Activated CD4-positive, alpha-beta memory T cell treated with anti-CD3 and anti-CD28 coated beads for 36 hours (primary cell): ENCODE results near the gene FADS2. TPM values are rescaled to one million over a fixed set of nuclear protein-coding genes. Genes with fewer than 3 reads are reported as not detected.

ENCODE experiments used
- CTCF ChIA-PET: fragments of 350-600 bp; sonication (Branson Sonifier 250); formaldehyde crosslinking; loops from one replicate; lab custom pipeline; 2021; ENCODE audit warnings: antibody characterized with exemption, inconsistent platforms; lab: Charles Lee
- POLR2A ChIA-PET: fragments of 350-600 bp; sonication (Branson Sonifier 250); formaldehyde crosslinking; loops from one replicate; lab custom pipeline; 2021; ENCODE audit warnings: antibody characterized with exemption; lab: Charles Lee
- DNase-seq: peaks from one replicate; pipeline ENCODE4 v3.0.0-alpha.2; 2020
- H3K27ac Mint-ChIP-seq: one replicate; pipeline ENCODE4 v1.8.0; 2021; ENCODE audit warnings: mixed read lengths
- H3K27me3 Mint-ChIP-seq: one replicate; pipeline ENCODE4 v1.8.0; 2021; ENCODE audit warnings: mixed read lengths
- H3K36me3 Mint-ChIP-seq: one replicate; pipeline ENCODE4 v1.8.0; 2021; ENCODE audit warnings: mixed read lengths
- H3K4me1 Mint-ChIP-seq: one replicate; pipeline ENCODE4 v1.8.0; 2021; ENCODE audit warnings: low read depth, mixed read lengths
- H3K4me3 Mint-ChIP-seq: one replicate; pipeline ENCODE4 v1.8.0; 2021; ENCODE audit warnings: mild to moderate bottlenecking, mixed read lengths
- H3K9me3 Mint-ChIP-seq: one replicate; pipeline ENCODE4 v1.8.0; 2021; ENCODE audit warnings: mixed read lengths
- intact Hi-C: fragments of 100-400 bp; cut with micrococcal nuclease; formaldehyde crosslinking; loops from one replicate; pipeline ENCODE4 v1.15.1; 2023
- total RNA-seq, 2 experiments: library from RNA; stranded (reverse); gene quantifications; one replicate each; pipeline ENCODE4 v1.2.3, GENCODE V29; 2021

FADS2 gene
- total RNA-seq, 2 experiments from 2014 or later: 58.2 to 60.8 TPM

- Mint-ChIP-seq H3K9me3 (no peaks in the 10 kb centered on the region), H3K36me3 (no peaks in the 10 kb centered on the region), H3K27ac (no peak overlapping the region), H3K27me3 (no peaks in the 10 kb centered on the region), H3K4me1 (no peaks in the 10 kb centered on the region), H3K4me3 (no peak overlapping the region)
- no peak for DNase-seq
- intact Hi-C loops: no loop called here
- POLR2A ChIA-PET: no interaction called here
- CTCF ChIA-PET: interaction anchor here (0.5 to 15.1 kb wide), 2 partner anchors 101 to 177 kb away, joined by 3 to 417 read pairs; no protein-coding TSS in a partner anchor
Measured at GRCh38 chr11:61905801-61906521, 77.9 kb downstream of the FADS2 start.

- no peak overlapping the region for H3K4me3 Mint-ChIP-seq
- no peaks in the 10 kb centered on the region for H3K27me3 Mint-ChIP-seq
- ChIA-PET POLR2A (no interaction called here), CTCF (interaction anchor here (2.6 to 15.1 kb wide), 3 partner anchors 8 to 177 kb away, joined by 15 to 417 read pairs (median 35); no protein-coding TSS in a partner anchor)
- no peaks in the 10 kb centered on the region for H3K4me1 Mint-ChIP-seq
- no peaks in the 10 kb centered on the region for H3K9me3 Mint-ChIP-seq
- DNase-seq: no peak
- no peak overlapping the region for H3K27ac Mint-ChIP-seq
- no peaks in the 10 kb centered on the region for H3K36me3 Mint-ChIP-seq
- intact Hi-C loops: no loop called here
Measured at GRCh38 chr11:61906522-61906909, 78.4 kb downstream of the FADS2 start.

GRCh38 chr11:61907282-61907681 is 79.2 kb downstream of the FADS2 start:
- no peak overlapping the region for H3K4me3 Mint-ChIP-seq

GRCh38 chr11:61907871-61908729 is 80.0 kb downstream of the FADS2 start:
- ChIA-PET CTCF (interaction anchor here (1.1 to 4.4 kb wide), 4 partner anchors 10 to 200 kb away, joined by 4 to 35 read pairs (median 12); no protein-coding TSS in a partner anchor), POLR2A (no interaction called here)
- no peaks in the 10 kb centered on the region for H3K4me1 Mint-ChIP-seq
- H3K9me3 Mint-ChIP-seq: no peaks in the 10 kb centered on the region
- H3K36me3 Mint-ChIP-seq: no peaks in the 10 kb centered on the region
- intact Hi-C loops: no loop called here
- H3K27me3 Mint-ChIP-seq: no peaks in the 10 kb centered on the region
- no peak overlapping the region for H3K4me3 Mint-ChIP-seq
- DNase-seq: no peak
- H3K27ac Mint-ChIP-seq: no peak overlapping the region

More at GRCh38 chr11:61907282-61907681, 79.2 kb downstream of the FADS2 start:
- no peak for DNase-seq
- POLR2A ChIA-PET: no interaction called here
- intact Hi-C loops: no loop called here
- Mint-ChIP-seq H3K9me3 (no peaks in the 10 kb centered on the region), H3K36me3 (no peaks in the 10 kb centered on the region), H3K27ac (no peak overlapping the region), H3K4me1 (no peaks in the 10 kb centered on the region), H3K27me3 (no peaks in the 10 kb centered on the region)
- CTCF ChIA-PET: interaction anchor here (1.1 to 4.4 kb wide), 3 partner anchors 9 to 174 kb away, joined by 4 to 35 read pairs (median 15); no protein-coding TSS in a partner anchor

- no peak overlapping the region for H3K4me3 Mint-ChIP-seq
Measured at GRCh38 chr11:61908730-61909316, 80.7 kb downstream of the FADS2 start.

GRCh38 chr11:61910187-61911127 is 82.4 kb downstream of the FADS2 start:
- peaks cover 10% of the 10 kb centered on the region for H3K27me3 Mint-ChIP-seq
- DNase-seq: no peak
- intact Hi-C loops: no loop called here
- ChIA-PET CTCF (interaction anchor here (0.6 to 4.4 kb wide), 3 partner anchors 12 to 197 kb away, joined by 3 to 35 read pairs (median 4); no protein-coding TSS in a partner anchor), POLR2A (no interaction called here)
- no peak overlapping the region for H3K4me3 Mint-ChIP-seq
- no peak overlapping the region for H3K27ac Mint-ChIP-seq
- H3K4me1 Mint-ChIP-seq: no peaks in the 10 kb centered on the region
- H3K9me3 Mint-ChIP-seq: no peaks in the 10 kb centered on the region
- no peaks in the 10 kb centered on the region for H3K36me3 Mint-ChIP-seq

More at GRCh38 chr11:61908730-61909316, 80.7 kb downstream of the FADS2 start:
- H3K27ac Mint-ChIP-seq: no peak overlapping the region
- H3K9me3 Mint-ChIP-seq: no peaks in the 10 kb centered on the region
- no peaks in the 10 kb centered on the region for H3K36me3 Mint-ChIP-seq
- no peaks in the 10 kb centered on the region for H3K4me1 Mint-ChIP-seq
- H3K27me3 Mint-ChIP-seq: peaks cover 3% of the 10 kb centered on the region
- intact Hi-C loops: no loop called here
- DNase-seq: no peak
- POLR2A ChIA-PET: no interaction called here
- CTCF ChIA-PET: interaction anchor here (1.8 to 4.4 kb wide), 3 partner anchors 11 to 199 kb away, joined by 8 to 35 read pairs (median 15); no protein-coding TSS in a partner anchor

GRCh38 chr11:61911128-61911700 is 83.1 kb downstream of the FADS2 start:
- peaks cover 13% of the 10 kb centered on the region for H3K27me3 Mint-ChIP-seq
- intact Hi-C loops: no loop called here
- H3K9me3 Mint-ChIP-seq: no peaks in the 10 kb centered on the region
- H3K4me3 Mint-ChIP-seq: no peak overlapping the region
- ChIA-PET POLR2A (no interaction called here), CTCF (interaction anchor here (4.4 kb wide), 1 partner anchor 13 kb away, joined by 35 read pairs; no protein-coding TSS in a partner anchor)
- H3K36me3 Mint-ChIP-seq: no peaks in the 10 kb centered on the region
- no peak for DNase-seq
- no peak overlapping the region for H3K27ac Mint-ChIP-seq
- no peaks in the 10 kb centered on the region for H3K4me1 Mint-ChIP-seq

- ChIA-PET CTCF (interaction anchor here (1.4 kb wide), 2 partner anchors 13 to 35 kb away, joined by 6 to 7 read pairs; no protein-coding TSS in a partner anchor), POLR2A (no interaction called here)
- Mint-ChIP-seq H3K4me3 (no peak overlapping the region), H3K9me3 (no peaks in the 10 kb centered on the region), H3K4me1 (no peaks in the 10 kb centered on the region), H3K27me3 (peaks cover 17% of the 10 kb centered on the region), H3K36me3 (no peaks in the 10 kb centered on the region), H3K27ac (no peak overlapping the region)
- intact Hi-C loops: no loop called here
- no peak for DNase-seq
Measured at GRCh38 chr11:61911701-61912529, 83.8 kb downstream of the FADS2 start.

- H3K4me1 Mint-ChIP-seq: no peaks in the 10 kb centered on the region
- DNase-seq: no peak
- H3K27me3 Mint-ChIP-seq: peaks cover 17% of the 10 kb centered on the region
- POLR2A ChIA-PET: no interaction called here
- no peak overlapping the region for H3K4me3 Mint-ChIP-seq
- no peak overlapping the region for H3K27ac Mint-ChIP-seq
- CTCF ChIA-PET: interaction anchor here (1.4 kb wide), 2 partner anchors 13 to 34 kb away, joined by 6 to 7 read pairs; no protein-coding TSS in a partner anchor
- H3K9me3 Mint-ChIP-seq: no peaks in the 10 kb centered on the region
- no peaks in the 10 kb centered on the region for H3K36me3 Mint-ChIP-seq
- intact Hi-C loops: no loop called here
Measured at GRCh38 chr11:61912530-61912898, 84.4 kb downstream of the FADS2 start.

- ChIA-PET POLR2A (no interaction called here), CTCF (interaction anchor here (1.4 kb wide), 2 partner anchors 14 to 33 kb away, joined by 6 to 7 read pairs; no protein-coding TSS in a partner anchor)
- H3K27ac Mint-ChIP-seq: no peak overlapping the region
- no peaks in the 10 kb centered on the region for H3K36me3 Mint-ChIP-seq
- H3K9me3 Mint-ChIP-seq: no peaks in the 10 kb centered on the region
- no peak for DNase-seq
- H3K4me1 Mint-ChIP-seq: peaks cover 6% of the 10 kb centered on the region
- peaks cover 23% of the 10 kb centered on the region for H3K27me3 Mint-ChIP-seq
- no peak overlapping the region for H3K4me3 Mint-ChIP-seq
- intact Hi-C loops: no loop called here
Measured at GRCh38 chr11:61912991-61913698, 85.0 kb downstream of the FADS2 start.
